HCT116 (cell line): Measurements from ENCODE around the gene TLX2. TPM values are rescaled to one million over a fixed set of nuclear protein-coding genes. Genes with fewer than 3 reads are reported as not detected.

Source experiments
- ATAC-seq: fragments of 200-7000 bp; cut with Tn5 transposase; 2 replicates; pipeline ENCODE4 v1.9.1; 2020; ENCODE audit warnings: mild to moderate bottlenecking, moderate library complexity
- BruUV-seq: library from RNA; stranded (reverse); fragments of 400-500 nt; replicated peaks from 2 replicates; lab custom pipeline; 2021; lab: Mats Ljungman, UMichigan
- CTCF ChIA-PET: fragments of 300-600 bp; sonication (Branson Sonifier 250); formaldehyde crosslinking; loops from one replicate; lab custom pipeline; 2021; ENCODE audit warnings: antibody characterized with exemption; lab: Charles Lee
- POLR2A ChIA-PET: fragments of 300-600, 350-600 bp; sonication (Branson Sonifier 250); formaldehyde crosslinking; loops from one replicate; lab custom pipeline; 2021; ENCODE audit warnings: antibody characterized with exemption; lab: Charles Lee
- RAD21 ChIA-PET, 2 experiments: fragments of 300-600 bp; sonication (Branson Sonifier 250); formaldehyde crosslinking; loops; one replicate each; lab custom pipeline; 2023; ENCODE audit warnings: low total read pairs in 2 of 2; ENCODE audit not compliant: uncharacterized antibody in 2 of 2, unreplicated experiment in 2 of 2, low non-redundant PET in 1 of 2; lab: Charles Lee
- DNase-seq: peaks from one replicate; pipeline ENCODE4 v3.0.0-alpha.2; 2010; ENCODE audit warnings: low read depth, low spot score
- H2AFZ ChIP-seq: fragments of 200-600 bp; shearing (Covaris generic), sonication (generic); 2 replicates; pipeline ENCODE4 v1.6.1; 2017; ENCODE audit warnings: low read depth, mixed run types, mixed read lengths, antibody characterized with exemption, low read length; ENCODE audit not compliant: poor library complexity, severe bottlenecking
- H3K27ac ChIP-seq: 2 replicates; pipeline ENCODE4 v1.5.1; 2012; ENCODE audit warnings: low read depth, low read length
- H3K27me3 ChIP-seq: fragments of 200-600 bp; sonication (generic); 2 replicates; pipeline ENCODE4 v1.6.1; 2016; ENCODE audit warnings: mixed run types, low read length, mixed read lengths; ENCODE audit not compliant: insufficient read depth
- H3K36me3 ChIP-seq, 2 experiments: fragments of 200-500 bp in 1 of 2; fragments of 200-600 bp in 1 of 2; sonication (Bioruptor generic) in 1 of 2; sonication (generic) in 1 of 2; 2 replicates each; pipeline versions ENCODE4 v1.5.1 to v1.6.1; 2014 to 2016; ENCODE audit warnings: low read length in 2 of 2, inconsistent platforms in 1 of 2, mixed read lengths in 1 of 2, mixed run types in 1 of 2; ENCODE audit not compliant: insufficient read depth in 2 of 2, control insufficient read depth in 1 of 2
- H3K4me1 ChIP-seq, 2 experiments: fragments of 200-600 bp in 1 of 2; sonication (generic) in 1 of 2; 2 replicates each; pipeline versions ENCODE4 v1.5.1 to v1.6.1; 2012 to 2017; ENCODE audit warnings: low read length in 2 of 2, inconsistent platforms in 1 of 2, mild to moderate bottlenecking in 1 of 2, mixed read lengths in 1 of 2, mixed run types in 1 of 2, moderate library complexity in 1 of 2; ENCODE audit not compliant: insufficient read depth in 2 of 2, control insufficient read depth in 1 of 2
- H3K4me2 ChIP-seq: fragments of 200-600 bp; sonication (generic); 2 replicates; pipeline ENCODE4 v1.6.1; 2017; ENCODE audit warnings: mixed run types, low read length, mixed read lengths
- H3K4me3 ChIP-seq, 2 experiments: fragments of 200-600 bp in 1 of 2; sonication (generic) in 1 of 2; replicated peaks in 1 of 2; 2 replicates each; pipeline ENCODE4 v1.5.1; 2011 to 2016; ENCODE audit warnings: low read length in 2 of 2, control low read depth in 1 of 2, low read depth in 1 of 2, mild to moderate bottlenecking in 1 of 2, mixed read lengths in 1 of 2, mixed run types in 1 of 2
- H3K79me2 ChIP-seq: fragments of 200-600 bp; sonication (generic); 2 replicates; pipeline ENCODE4 v1.6.1; 2017; ENCODE audit warnings: mild to moderate bottlenecking, mixed run types, low read length, moderate library complexity, mixed read lengths; ENCODE audit not compliant: insufficient read depth
- H3K9ac ChIP-seq: fragments of 200-600 bp; sonication (generic); 2 replicates; pipeline ENCODE4 v1.6.1; 2016; ENCODE audit warnings: low read length, mixed read lengths
- H3K9me2 ChIP-seq: fragments of 200-600 bp; sonication (generic), shearing (Covaris generic); 2 replicates; pipeline ENCODE4 v1.6.1; 2017; ENCODE audit warnings: mixed run types, mild to moderate bottlenecking, moderate library complexity; ENCODE audit not compliant: insufficient read depth
- H3K9me3 ChIP-seq, 2 experiments: fragments of 200-500 bp in 1 of 2; fragments of 200-600 bp in 1 of 2; sonication (Bioruptor generic) in 1 of 2; sonication (generic) in 1 of 2; 2 replicates each; pipeline ENCODE4 v1.6.1; 2014 to 2017; ENCODE audit warnings: low read length in 2 of 2, mixed read lengths in 2 of 2, inconsistent platforms in 1 of 2, low read depth in 1 of 2, mild to moderate bottlenecking in 1 of 2, mixed run types in 1 of 2, moderate library complexity in 1 of 2; ENCODE audit not compliant: control insufficient read depth in 1 of 2, insufficient read depth in 1 of 2
- H4K20me1 ChIP-seq: fragments of 200-600 bp; sonication (generic), shearing (Covaris generic); 2 replicates; pipeline ENCODE4 v1.6.1; 2017; ENCODE audit warnings: mixed run types, mild to moderate bottlenecking, moderate library complexity; ENCODE audit not compliant: insufficient read depth
- CBX3 ChIP-seq: IDR thresholded peaks from 2 replicates; pipeline ENCODE4 v1.6.1; 2012; ENCODE audit warnings: low read depth
- EGR1 ChIP-seq: IDR thresholded peaks from 2 replicates; pipeline ENCODE4 v1.6.1; 2012; ENCODE audit warnings: low read depth
- ELF1 ChIP-seq: IDR thresholded peaks from 2 replicates; pipeline ENCODE4 v1.6.1; 2012; ENCODE audit warnings: low read depth, borderline replicate concordance
- EZH2 ChIP-seq: fragments of 200-600 bp; sonication (generic); IDR thresholded peaks from 2 replicates; pipeline ENCODE4 v1.6.1; 2017; ENCODE audit warnings: antibody characterized with exemption, mixed run types
- EZH2phosphoT487 ChIP-seq: fragments of 200-600 bp; IDR thresholded peaks from 2 replicates; pipeline ENCODE4 v1.6.1; 2018; ENCODE audit warnings: antibody characterized with exemption, borderline replicate concordance
- FOSL1 ChIP-seq: IDR thresholded peaks from 2 replicates; pipeline ENCODE4 v1.6.1; 2012; ENCODE audit warnings: low read depth
- JUND ChIP-seq: IDR thresholded peaks from 2 replicates; pipeline ENCODE4 v1.6.1; 2012
- POLR2AphosphoS5 ChIP-seq: IDR thresholded peaks from 2 replicates; pipeline ENCODE4 v1.6.1; 2011; ENCODE audit warnings: mild to moderate bottlenecking, low read depth, low read length, moderate library complexity
- SIN3A ChIP-seq: IDR thresholded peaks from 2 replicates; pipeline ENCODE4 v1.6.1; 2012; ENCODE audit warnings: low read depth
- SP1 ChIP-seq: IDR thresholded peaks from 2 replicates; pipeline ENCODE4 v1.6.1; 2012; ENCODE audit warnings: low read depth
- SRF ChIP-seq: IDR thresholded peaks from 2 replicates; pipeline ENCODE4 v1.6.1; 2012; ENCODE audit warnings: low read depth
- YY1 ChIP-seq: IDR thresholded peaks from 2 replicates; pipeline ENCODE4 v1.6.1; 2011; ENCODE audit warnings: low read length, low read depth, moderate library complexity, mild to moderate bottlenecking; ENCODE audit not compliant: insufficient replicate concordance; ENCODE audit errors: extremely low read depth
- ZBTB33 ChIP-seq: IDR thresholded peaks from 2 replicates; pipeline ENCODE4 v1.6.1; 2011; ENCODE audit warnings: mild to moderate bottlenecking, low read length, moderate library complexity; ENCODE audit not compliant: insufficient replicate concordance; ENCODE audit errors: extremely low read depth
- ZFX ChIP-seq: fragments of 450-650 bp; IDR thresholded peaks from 2 replicates; pipeline ENCODE4 v1.6.1; 2017
- intact Hi-C: fragments of 100-400 bp; cut with micrococcal nuclease; formaldehyde crosslinking; loops from 2 replicates; pipeline ENCODE4 v1.10.0; 2022
- total RNA-seq: library from RNA; stranded (reverse); gene quantifications from one replicate; pipeline ENCODE4 v1.2.1, GENCODE V29; 2021; ENCODE audit not compliant: unreplicated experiment
- TF ChIP-seq, protein P1 (sequence below), 3 experiments: fragments of 200-600 bp in 1 of 3; sonication (generic) in 1 of 3; IDR thresholded peaks in 2 of 3; conservative IDR thresholded peaks in 1 of 3; 2 replicates each; pipeline ENCODE4 v1.5.1; 2012 to 2017; ENCODE audit warnings: low read depth in 2 of 3, low read length in 2 of 3, antibody characterized with exemption in 1 of 3, borderline replicate concordance in 1 of 3, control low read depth in 1 of 3, mild to moderate bottlenecking in 1 of 3, mixed read lengths in 1 of 3, mixed run types in 1 of 3, moderate library complexity in 1 of 3; ENCODE audit not compliant: insufficient read depth in 1 of 3

Gene TLX2
- total RNA-seq, 1 experiment from 2014 or later, result not detected

- TF ChIP-seq, protein P1, sequence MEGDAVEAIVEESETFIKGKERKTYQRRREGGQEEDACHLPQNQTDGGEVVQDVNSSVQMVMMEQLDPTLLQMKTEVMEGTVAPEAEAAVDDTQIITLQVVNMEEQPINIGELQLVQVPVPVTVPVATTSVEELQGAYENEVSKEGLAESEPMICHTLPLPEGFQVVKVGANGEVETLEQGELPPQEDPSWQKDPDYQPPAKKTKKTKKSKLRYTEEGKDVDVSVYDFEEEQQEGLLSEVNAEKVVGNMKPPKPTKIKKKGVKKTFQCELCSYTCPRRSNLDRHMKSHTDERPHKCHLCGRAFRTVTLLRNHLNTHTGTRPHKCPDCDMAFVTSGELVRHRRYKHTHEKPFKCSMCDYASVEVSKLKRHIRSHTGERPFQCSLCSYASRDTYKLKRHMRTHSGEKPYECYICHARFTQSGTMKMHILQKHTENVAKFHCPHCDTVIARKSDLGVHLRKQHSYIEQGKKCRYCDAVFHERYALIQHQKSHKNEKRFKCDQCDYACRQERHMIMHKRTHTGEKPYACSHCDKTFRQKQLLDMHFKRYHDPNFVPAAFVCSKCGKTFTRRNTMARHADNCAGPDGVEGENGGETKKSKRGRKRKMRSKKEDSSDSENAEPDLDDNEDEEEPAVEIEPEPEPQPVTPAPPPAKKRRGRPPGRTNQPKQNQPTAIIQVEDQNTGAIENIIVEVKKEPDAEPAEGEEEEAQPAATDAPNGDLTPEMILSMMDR (IDR thresholded peaks at IDR 0.05 in 2 of 3, conservative IDR thresholded peaks at IDR 0.05 in 1 of 3; ENCODE audit: borderline replicate concordance in 1 of 3, insufficient read depth in 1 of 3, low read depth in 2 of 3, low read length in 2 of 3), result no peak
- no peak for TF ChIP-seq SRF
- TF ChIP-seq YY1, result no peak
- no peak for TF ChIP-seq EGR1
Measured at GRCh38 chr2:74471332-74472065, 42.8 kb upstream of the TLX2 start (continued).

- peak within 1 kb of the TSS; percentile 82 for H3K27ac ChIP-seq
- no peaks in the 10 kb centered on the region for H3K27me3 ChIP-seq
- peaks cover 8 to 17% of the 10 kb centered on the region in 2 experiments; a peak in 2 of 4 replicates for H3K36me3 ChIP-seq
- H2AFZ ChIP-seq, result no peak within 1 kb of the TSS
- POLR2A ChIA-PET, result interaction anchor here (0.8 to 2.7 kb wide), 6 partner anchors 9 to 58 kb away, joined by 3 to 25 read pairs (median 4); partner anchors contain the start of genes AUP1, CCDC142, HTRA2 and TTC31
- DNase-seq (peak; percentile 89), ATAC-seq (peak; percentile 86)
- intact Hi-C loops, result no loop called here
- no peaks in the 10 kb centered on the region for H3K9me3 ChIP-seq
- H3K4me3 ChIP-seq, result peak within 1 kb of the TSS; percentile 94 to 96
- CTCF ChIA-PET, result interaction anchor here (1.5 kb wide), 1 partner anchor 11 kb away, joined by 11 read pairs; the partner anchor contains the start of genes CCDC142 and TTC31
- TSS peak; percentile 86 for BruUV-seq
- H3K9ac ChIP-seq, result peak within 1 kb of the TSS; percentile 87
- H3K4me2 ChIP-seq, result peak within 1 kb of the TSS; percentile 88
- H3K4me1 ChIP-seq, result peaks cover 12 to 18% of the 10 kb centered on the region in 2 experiments; a peak in 3 of 4 replicates
- peaks cover 10% of the 10 kb centered on the region for H3K79me2 ChIP-seq
- RAD21 ChIA-PET, result interaction anchor here in 1 of 2 experiments (0.6 kb wide), 1 partner anchor 57 kb away, joined by 3 read pairs; the partner anchor contains the start of genes AUP1 and HTRA2
- H4K20me1 ChIP-seq, result no peaks in the 10 kb centered on the region
- no peaks in the 10 kb centered on the region for H3K9me2 ChIP-seq
- TF ChIP-seq SIN3A (peak; percentile 85), SP1 (peak; percentile 50), CBX3 (peak; percentile 88), EZH2phosphoT487 (no peak), SRF (peak; percentile 63; the same call in 1 of the 2 replicates), ZFX (peak; percentile 93), EZH2 (no peak), JUND (peak; percentile 74), FOSL1 (no peak), ZBTB33 (peak; percentile 65), YY1 (peak; percentile 96), ELF1 (no peak; the same call in 1 of the 2 replicates), POLR2AphosphoS5 (peak; percentile 99)
- TF ChIP-seq, protein P1 (IDR thresholded peaks at IDR 0.05 in 2 of 3, conservative IDR thresholded peaks at IDR 0.05 in 1 of 3; ENCODE audit: borderline replicate concordance in 1 of 3, insufficient read depth in 1 of 3, low read depth in 2 of 3, low read length in 2 of 3), result no peak
Measured at GRCh38 chr2:74472086-74472944, 41.9 kb upstream of the TLX2 start, which contains the start of gene MRPL53. Gene MRPL53, minus strand, starts transcription at chr2:74472680. Its CDS starts 20 bp downstream, at chr2:74472660.
